Activated CD4-positive, alpha-beta T cell treated with anti-CD3 and anti-CD28 coated beads, Interleukin-2, amount 10 ng/mL, durations not matched to agents 24 days and 14 days (primary cell): ENCODE data around the gene PLCB2. TPM values are rescaled to one million over a fixed set of nuclear protein-coding genes. Genes with fewer than 3 reads are reported as not detected.

Experiments used
- DNase-seq: peaks from one replicate; pipeline ENCODE4 v3.0.0; 2022
- H3K27ac Mint-ChIP-seq: one replicate; pipeline ENCODE4 v1.8.0; 2022; ENCODE audit warnings: mild to moderate bottlenecking, mixed read lengths
- H3K27me3 Mint-ChIP-seq: one replicate; pipeline ENCODE4 v1.8.0; 2022; ENCODE audit warnings: mixed read lengths
- H3K36me3 Mint-ChIP-seq: one replicate; pipeline ENCODE4 v1.8.0; 2022; ENCODE audit warnings: low read depth, mild to moderate bottlenecking, mixed read lengths
- H3K4me1 Mint-ChIP-seq: one replicate; pipeline ENCODE4 v1.8.0; 2021; ENCODE audit warnings: mixed read lengths
- H3K4me3 Mint-ChIP-seq: one replicate; pipeline ENCODE4 v1.8.0; 2022; ENCODE audit warnings: mild to moderate bottlenecking, moderate library complexity, mixed read lengths
- H3K9me3 Mint-ChIP-seq: one replicate; pipeline ENCODE4 v1.8.0; 2021; ENCODE audit warnings: mixed read lengths
- intact Hi-C: fragments of 100-400 bp; cut with micrococcal nuclease; formaldehyde crosslinking; loops from one replicate; pipeline ENCODE4 v1.15.1; 2023
- total RNA-seq: library from RNA; stranded (reverse); gene quantifications from 2 replicates; pipeline ENCODE4 v1.2.3, GENCODE V29; 2022

Gene PLCB2
- total RNA-seq, 1 donor from 2014 or later, result 95.7 TPM

- Mint-ChIP-seq H3K4me1 (peaks cover 7% of the 10 kb centered on the region), H3K4me3 (no peak overlapping the region), H3K36me3 (no peaks in the 10 kb centered on the region), H3K27me3 (peaks cover 42% of the 10 kb centered on the region), H3K9me3 (no peaks in the 10 kb centered on the region), H3K27ac (no peak overlapping the region)
- no peak for DNase-seq
- intact Hi-C loops, result no loop called here
These were observed 56.8 kb downstream of the PLCB2 start for GRCh38 chr15:40250771-40251483.

- H3K4me3 Mint-ChIP-seq, result no peak overlapping the region
- no peak for DNase-seq
- H3K27me3 Mint-ChIP-seq, result peaks cover 42% of the 10 kb centered on the region
- intact Hi-C loops, result no loop called here
- H3K36me3 Mint-ChIP-seq, result no peaks in the 10 kb centered on the region
- H3K9me3 Mint-ChIP-seq, result no peaks in the 10 kb centered on the region
- H3K4me1 Mint-ChIP-seq, result peaks cover 7% of the 10 kb centered on the region
- H3K27ac Mint-ChIP-seq, result no peak overlapping the region
These were observed 57.5 kb downstream of the PLCB2 start for GRCh38 chr15:40250304-40250656.

DNA sequence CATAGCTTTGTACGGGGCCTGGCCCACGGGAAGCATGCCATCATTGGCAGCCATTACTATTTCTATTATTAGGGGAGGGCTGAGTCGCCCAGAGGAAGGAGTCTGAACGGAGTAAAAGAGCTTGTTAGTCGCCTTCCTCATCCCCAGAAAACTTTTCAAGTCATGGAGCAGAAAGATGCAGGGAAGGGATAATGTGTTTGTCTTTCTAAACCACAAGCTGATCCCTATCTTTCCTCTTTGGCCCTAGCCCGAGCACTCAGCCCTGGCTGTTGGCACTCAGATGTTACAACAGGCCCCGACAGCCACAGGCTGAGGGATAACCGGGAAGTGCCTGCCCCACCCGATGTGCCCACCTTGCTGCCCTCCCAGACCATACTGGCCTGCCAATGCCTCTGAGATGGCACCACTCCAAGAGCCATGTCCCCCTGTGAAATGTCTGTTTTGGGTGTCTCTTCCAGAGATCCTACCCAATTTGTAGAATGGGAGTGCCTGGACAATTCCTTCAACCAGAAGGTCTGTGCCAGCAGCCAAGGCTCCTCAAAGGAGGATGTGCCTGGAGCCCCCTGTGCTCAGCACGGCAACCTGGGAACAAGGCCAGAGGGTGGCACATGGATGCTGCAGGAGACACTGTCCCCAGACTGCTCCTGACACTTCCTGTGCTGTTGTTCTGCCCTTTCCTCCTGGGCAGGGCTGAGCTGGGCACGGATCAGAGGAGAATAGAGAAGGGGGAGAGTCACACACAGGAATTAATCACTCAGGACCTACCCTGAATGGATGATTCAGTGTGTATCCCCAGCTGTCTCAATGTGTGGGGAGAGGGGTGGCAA lies 58.0 kb downstream of the PLCB2 start:
- no peak overlapping the region for H3K4me3 Mint-ChIP-seq
- intact Hi-C loops, result no loop called here
- H3K36me3 Mint-ChIP-seq, result no peaks in the 10 kb centered on the region
- peaks cover 7% of the 10 kb centered on the region for H3K4me1 Mint-ChIP-seq
- H3K9me3 Mint-ChIP-seq, result no peaks in the 10 kb centered on the region
- no peak for DNase-seq
- H3K27me3 Mint-ChIP-seq, result peaks cover 38% of the 10 kb centered on the region
- H3K27ac Mint-ChIP-seq, result no peak overlapping the region

GRCh38 chr15:40248006-40248783 lies 59.5 kb downstream of the PLCB2 start:
- Mint-ChIP-seq H3K4me1 (peaks cover 3% of the 10 kb centered on the region), H3K4me3 (no peak overlapping the region), H3K27ac (no peak overlapping the region), H3K36me3 (no peaks in the 10 kb centered on the region), H3K27me3 (peaks cover 24% of the 10 kb centered on the region), H3K9me3 (no peaks in the 10 kb centered on the region)
- intact Hi-C loops, result no loop called here
- DNase-seq, result no peak

GRCh38 chr15:40247406-40247971 lies 60.2 kb downstream of the PLCB2 start:
- Mint-ChIP-seq H3K9me3 (no peaks in the 10 kb centered on the region), H3K36me3 (no peaks in the 10 kb centered on the region), H3K27ac (no peak overlapping the region), H3K4me1 (no peaks in the 10 kb centered on the region), H3K27me3 (peaks cover 21% of the 10 kb centered on the region), H3K4me3 (no peak overlapping the region)
- intact Hi-C loops, result no loop called here
- no peak for DNase-seq

GRCh38 chr15:40246496-40247280 lies 61.0 kb downstream of the PLCB2 start:
- no peak overlapping the region for H3K27ac Mint-ChIP-seq
- no peak for DNase-seq
- intact Hi-C loops, result no loop called here

GRCh38 chr15:40245666-40246450 lies 61.9 kb downstream of the PLCB2 start:
- intact Hi-C loops, result no loop called here
- Mint-ChIP-seq H3K27ac (no peak overlapping the region), H3K4me3 (no peak overlapping the region), H3K9me3 (no peaks in the 10 kb centered on the region), H3K4me1 (no peaks in the 10 kb centered on the region), H3K36me3 (no peaks in the 10 kb centered on the region), H3K27me3 (peaks cover 11% of the 10 kb centered on the region)
- no peak for DNase-seq

More at GRCh38 chr15:40246496-40247280, 61.0 kb downstream of the PLCB2 start:
- Mint-ChIP-seq H3K27me3 (peaks cover 19% of the 10 kb centered on the region), H3K4me3 (no peak overlapping the region), H3K36me3 (no peaks in the 10 kb centered on the region), H3K9me3 (no peaks in the 10 kb centered on the region), H3K4me1 (no peaks in the 10 kb centered on the region)

GRCh38 chr15:40244961-40245523 lies 62.7 kb downstream of the PLCB2 start:
- DNase-seq, result no peak
- Mint-ChIP-seq H3K27me3 (peaks cover 7% of the 10 kb centered on the region), H3K36me3 (no peaks in the 10 kb centered on the region), H3K4me3 (no peak overlapping the region), H3K9me3 (no peaks in the 10 kb centered on the region), H3K27ac (no peak overlapping the region), H3K4me1 (no peaks in the 10 kb centered on the region)
- intact Hi-C loops, result no loop called here

GRCh38 chr15:40243126-40243810 lies 64.5 kb downstream of the PLCB2 start:
- Mint-ChIP-seq H3K9me3 (no peaks in the 10 kb centered on the region), H3K27me3 (peaks cover 14% of the 10 kb centered on the region), H3K27ac (no peak overlapping the region), H3K4me3 (no peak overlapping the region), H3K4me1 (peaks cover 4% of the 10 kb centered on the region), H3K36me3 (no peaks in the 10 kb centered on the region)
- intact Hi-C loops, result no loop called here
- DNase-seq, result no peak

GRCh38 chr15:40242601-40243000 lies 65.1 kb downstream of the PLCB2 start:
- intact Hi-C loops, result no loop called here

GRCh38 chr15:40242213-40242599 lies 65.5 kb downstream of the PLCB2 start:
- Mint-ChIP-seq H3K4me3 (no peak overlapping the region), H3K36me3 (no peaks in the 10 kb centered on the region), H3K27me3 (peaks cover 21% of the 10 kb centered on the region), H3K9me3 (no peaks in the 10 kb centered on the region), H3K4me1 (peaks cover 7% of the 10 kb centered on the region), H3K27ac (no peak overlapping the region)
- DNase-seq, result no peak
- intact Hi-C loops, result no loop called here

More at GRCh38 chr15:40242601-40243000, 65.1 kb downstream of the PLCB2 start:
- peaks cover 7% of the 10 kb centered on the region for H3K4me1 Mint-ChIP-seq
- no peaks in the 10 kb centered on the region for H3K36me3 Mint-ChIP-seq
- DNase-seq, result no peak
- no peak overlapping the region for H3K4me3 Mint-ChIP-seq
- no peak overlapping the region for H3K27ac Mint-ChIP-seq
- no peaks in the 10 kb centered on the region for H3K9me3 Mint-ChIP-seq
- peaks cover 21% of the 10 kb centered on the region for H3K27me3 Mint-ChIP-seq
